DOHH2 (cell line): ENCODE measurements around the gene SYNDIG1.

ENCODE experiments used
- H3F3A ChIP-seq: fragments of 200-600 bp; sonication (generic), shearing (Covaris generic); 2 replicates; pipeline ENCODE4 v1.6.0; 2016; ENCODE audit warnings: antibody characterized with exemption, mild to moderate bottlenecking; ENCODE audit not compliant: control insufficient read depth, insufficient read depth
- H3K27ac ChIP-seq: fragments of 200-600 bp; sonication (generic); 2 replicates; pipeline ENCODE4 v1.5.1; 2014; ENCODE audit warnings: low read depth, mild to moderate bottlenecking, low read length, moderate library complexity
- H3K27me3 ChIP-seq: fragments of 200-600 bp; sonication (generic); 2 replicates; pipeline ENCODE4 v1.6.1; 2014; ENCODE audit warnings: mild to moderate bottlenecking, low read length, mixed read lengths; ENCODE audit not compliant: control insufficient read depth
- H3K36me3 ChIP-seq: fragments of 200-600 bp; sonication (generic); 2 replicates; pipeline ENCODE4 v1.6.1; 2014; ENCODE audit warnings: mild to moderate bottlenecking, low read length, moderate library complexity, mixed read lengths; ENCODE audit not compliant: control insufficient read depth
- H3K4me1 ChIP-seq: fragments of 200-600 bp; sonication (generic); 2 replicates; pipeline ENCODE4 v1.6.1; 2014; ENCODE audit warnings: mild to moderate bottlenecking, low read length, mixed read lengths; ENCODE audit not compliant: control insufficient read depth
- H3K4me2 ChIP-seq: fragments of 200-600 bp; sonication (generic); 2 replicates; pipeline ENCODE4 v1.6.0; 2014; ENCODE audit warnings: mild to moderate bottlenecking, low read length, moderate library complexity
- H3K4me3 ChIP-seq: fragments of 200-600 bp; sonication (generic); 2 replicates; pipeline ENCODE4 v1.5.1; 2014; ENCODE audit warnings: mild to moderate bottlenecking, low read length, mixed read lengths
- H3K79me2 ChIP-seq: fragments of 200-600 bp; sonication (generic); 2 replicates; pipeline ENCODE4 v1.6.1; 2014; ENCODE audit warnings: mild to moderate bottlenecking, low read length, mixed read lengths; ENCODE audit not compliant: control insufficient read depth
- H3K9me2 ChIP-seq: fragments of 200-600 bp; sonication (generic); replicated peaks from 2 replicates; pipeline ENCODE4 v1.6.1; 2014; ENCODE audit warnings: mild to moderate bottlenecking, low read length, mixed read lengths; ENCODE audit not compliant: control insufficient read depth
- H3K9me3 ChIP-seq: fragments of 200-600 bp; sonication (generic); 2 replicates; pipeline ENCODE4 v1.6.1; 2014; ENCODE audit warnings: antibody characterized with exemption, low read length, mixed read lengths; ENCODE audit not compliant: control insufficient read depth, insufficient read depth
- H4K20me1 ChIP-seq: fragments of 200-600 bp; sonication (generic); 2 replicates; pipeline ENCODE4 v1.6.0; 2014; ENCODE audit warnings: low read depth, mild to moderate bottlenecking, antibody characterized with exemption, low read length, moderate library complexity; ENCODE audit not compliant: control insufficient read depth, insufficient read depth
- CTCF ChIP-seq: fragments of 200-600 bp; sonication (generic); IDR thresholded peaks from one replicate; pipeline ENCODE4 v1.5.1; 2014; ENCODE audit warnings: antibody characterized with exemption, mild to moderate bottlenecking, low read depth, low read length; ENCODE audit not compliant: poor library complexity, severe bottlenecking
- EZH2phosphoT487 ChIP-seq: fragments of 200-600 bp; sonication (generic); IDR thresholded peaks from 2 replicates; pipeline ENCODE4 v1.6.1; 2017; ENCODE audit warnings: borderline replicate concordance, mild to moderate bottlenecking, antibody characterized with exemption, low read length, moderate library complexity, mixed read lengths

The SYNDIG1 gene

GRCh38 chr20:24559114-24559732, 89.8 kb downstream of the SYNDIG1 start:
- no peaks in the 10 kb centered on the region for H3K79me2 ChIP-seq
- H3K9me3 ChIP-seq: peaks cover 6% of the 10 kb centered on the region; the same call in 1 of the 2 replicates
- H3K27ac ChIP-seq: no peak overlapping the region
- no peaks in the 10 kb centered on the region for H3K9me2 ChIP-seq
- H3K36me3 ChIP-seq: no peaks in the 10 kb centered on the region
- H3K4me2 ChIP-seq: no peak overlapping the region
- no peaks in the 10 kb centered on the region for H3K27me3 ChIP-seq
- no peak for TF ChIP-seq CTCF
- no peak for TF ChIP-seq EZH2phosphoT487
- H3F3A ChIP-seq: no peaks in the 10 kb centered on the region
- no peaks in the 10 kb centered on the region for H4K20me1 ChIP-seq
- H3K4me1 ChIP-seq: no peaks in the 10 kb centered on the region
- H3K4me3 ChIP-seq: no peak overlapping the region

GRCh38 chr20:24560571-24561491, 91.4 kb downstream of the SYNDIG1 start:
- H3K27ac ChIP-seq: no peak overlapping the region
- no peaks in the 10 kb centered on the region for H3K27me3 ChIP-seq
- no peaks in the 10 kb centered on the region for H3F3A ChIP-seq
- H3K4me3 ChIP-seq: no peak overlapping the region
- no peaks in the 10 kb centered on the region for H3K4me1 ChIP-seq
- H3K9me3 ChIP-seq: peaks cover 6% of the 10 kb centered on the region; the same call in 1 of the 2 replicates
- H3K4me2 ChIP-seq: no peak overlapping the region
- H3K9me2 ChIP-seq: no peaks in the 10 kb centered on the region
- TF ChIP-seq EZH2phosphoT487: no peak
- TF ChIP-seq CTCF: no peak
- no peaks in the 10 kb centered on the region for H3K36me3 ChIP-seq
- H3K79me2 ChIP-seq: no peaks in the 10 kb centered on the region
- H4K20me1 ChIP-seq: no peaks in the 10 kb centered on the region

GRCh38 chr20:24565835-24566351, 96.5 kb downstream of the SYNDIG1 start:
- no peaks in the 10 kb centered on the region for H3K79me2 ChIP-seq
- TF ChIP-seq EZH2phosphoT487 (no peak), CTCF (no peak)
- no peaks in the 10 kb centered on the region for H3K36me3 ChIP-seq
- H3F3A ChIP-seq: no peaks in the 10 kb centered on the region
- no peaks in the 10 kb centered on the region for H4K20me1 ChIP-seq
- no peaks in the 10 kb centered on the region for H3K27me3 ChIP-seq
- H3K9me2 ChIP-seq: no peaks in the 10 kb centered on the region
- no peak overlapping the region for H3K4me3 ChIP-seq
- 0 out of 2 replicates have a peak, but pooled peaks cover under 1% of the 10 kb centered on the region for H3K4me1 ChIP-seq
- H3K9me3 ChIP-seq: peaks cover 6% of the 10 kb centered on the region; the same call in 1 of the 2 replicates
- no peak overlapping the region for H3K27ac ChIP-seq
- no peak overlapping the region for H3K4me2 ChIP-seq
